ENCODE results near the gene MCRIP2. TPM values are rescaled to one million over a fixed set of nuclear protein-coding genes. Genes with fewer than 3 reads are reported as not detected.
A peak's percentile ranks its signal among the peaks of the same experiment; 100 is the strongest.

The MCRIP2 gene
- total RNA-seq, 1 experiment from 2014 or later, result 56.3 TPM

DNA sequence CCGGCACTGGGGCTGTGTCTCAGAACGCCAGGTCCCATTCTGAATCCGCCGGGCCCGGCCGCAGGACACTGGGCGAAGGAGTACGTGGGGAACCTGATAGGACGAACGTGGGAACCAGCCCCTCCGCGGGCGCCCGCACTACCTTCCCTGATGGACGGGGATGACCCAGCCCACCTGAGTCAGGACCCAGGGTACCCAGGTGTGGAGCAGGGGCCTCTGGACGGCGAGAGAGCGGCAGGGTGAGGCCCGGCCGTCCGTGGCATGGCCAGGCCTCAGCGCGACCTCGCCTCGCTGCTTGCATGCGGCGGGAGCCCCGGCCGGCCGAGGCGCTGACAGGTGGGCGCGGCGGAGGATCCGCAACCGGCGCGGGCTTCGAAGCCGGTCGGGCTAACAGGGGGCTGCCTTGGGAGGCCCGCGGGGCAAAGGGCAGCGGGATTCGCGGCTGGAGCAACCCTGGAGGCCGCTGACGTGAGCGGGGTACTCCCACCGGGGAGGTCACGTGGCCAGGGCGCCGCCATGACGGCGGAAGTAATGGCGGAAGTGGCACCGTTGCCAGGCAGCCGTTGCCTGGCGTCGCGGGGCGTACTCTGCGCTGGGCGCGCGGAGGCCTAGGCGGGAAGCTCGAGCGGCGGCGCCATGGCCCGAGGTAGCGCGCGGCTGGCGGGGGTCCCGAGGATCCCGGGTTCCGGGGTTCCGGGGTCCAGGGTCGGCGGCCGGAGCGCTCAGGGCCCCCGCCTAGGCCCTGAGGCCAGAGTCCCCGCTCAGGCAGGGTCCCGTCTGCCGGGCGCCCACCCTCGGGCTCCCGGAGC is 7.4 kb downstream of the MCRIP2 start, which contains the start of gene WDR90:
TSS of gene WDR90 (plus strand) at position 585 of the 809 bp plus-strand sequence. CDS start at position 637, 52 bp downstream.
- TF ChIP-seq, protein P1, sequence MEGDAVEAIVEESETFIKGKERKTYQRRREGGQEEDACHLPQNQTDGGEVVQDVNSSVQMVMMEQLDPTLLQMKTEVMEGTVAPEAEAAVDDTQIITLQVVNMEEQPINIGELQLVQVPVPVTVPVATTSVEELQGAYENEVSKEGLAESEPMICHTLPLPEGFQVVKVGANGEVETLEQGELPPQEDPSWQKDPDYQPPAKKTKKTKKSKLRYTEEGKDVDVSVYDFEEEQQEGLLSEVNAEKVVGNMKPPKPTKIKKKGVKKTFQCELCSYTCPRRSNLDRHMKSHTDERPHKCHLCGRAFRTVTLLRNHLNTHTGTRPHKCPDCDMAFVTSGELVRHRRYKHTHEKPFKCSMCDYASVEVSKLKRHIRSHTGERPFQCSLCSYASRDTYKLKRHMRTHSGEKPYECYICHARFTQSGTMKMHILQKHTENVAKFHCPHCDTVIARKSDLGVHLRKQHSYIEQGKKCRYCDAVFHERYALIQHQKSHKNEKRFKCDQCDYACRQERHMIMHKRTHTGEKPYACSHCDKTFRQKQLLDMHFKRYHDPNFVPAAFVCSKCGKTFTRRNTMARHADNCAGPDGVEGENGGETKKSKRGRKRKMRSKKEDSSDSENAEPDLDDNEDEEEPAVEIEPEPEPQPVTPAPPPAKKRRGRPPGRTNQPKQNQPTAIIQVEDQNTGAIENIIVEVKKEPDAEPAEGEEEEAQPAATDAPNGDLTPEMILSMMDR (IDR thresholded peaks at IDR 0.05; ENCODE audit: unreplicated experiment), result no peak
- peak; percentile 97 for DNase-seq
- BruUV-seq (replicated peaks), result TSS peak; percentile 76
- no peaks in the 10 kb centered on the region for H3K9me3 Mint-ChIP-seq (ENCODE audit: low read depth, unreplicated experiment)
- H3K4me1 Mint-ChIP-seq (ENCODE audit: low read depth, unreplicated experiment), result peaks cover 23% of the 10 kb centered on the region
- H3K27ac Mint-ChIP-seq (ENCODE audit: unreplicated experiment), result peak within 1 kb of the TSS; percentile 82
- H3K4me3 Mint-ChIP-seq (ENCODE audit: low read depth, unreplicated experiment), result peak within 1 kb of the TSS; percentile 77
- H3K36me3 Mint-ChIP-seq (ENCODE audit: insufficient read depth, unreplicated experiment), result peaks cover 87% of the 10 kb centered on the region
- CTCF ChIA-PET, result interaction anchor here (0.5 to 2.1 kb wide), 6 partner anchors 12 to 77 kb away, joined by 3 to 6 read pairs (median 3); partner anchors contain the start of genes METTL26 and RHOT2
- intact Hi-C loops (cut with micrococcal nuclease; ENCODE audit: unreplicated experiment), result no loop called here
- no peaks in the 10 kb centered on the region for H3K27me3 Mint-ChIP-seq (ENCODE audit: unreplicated experiment)

DNA sequence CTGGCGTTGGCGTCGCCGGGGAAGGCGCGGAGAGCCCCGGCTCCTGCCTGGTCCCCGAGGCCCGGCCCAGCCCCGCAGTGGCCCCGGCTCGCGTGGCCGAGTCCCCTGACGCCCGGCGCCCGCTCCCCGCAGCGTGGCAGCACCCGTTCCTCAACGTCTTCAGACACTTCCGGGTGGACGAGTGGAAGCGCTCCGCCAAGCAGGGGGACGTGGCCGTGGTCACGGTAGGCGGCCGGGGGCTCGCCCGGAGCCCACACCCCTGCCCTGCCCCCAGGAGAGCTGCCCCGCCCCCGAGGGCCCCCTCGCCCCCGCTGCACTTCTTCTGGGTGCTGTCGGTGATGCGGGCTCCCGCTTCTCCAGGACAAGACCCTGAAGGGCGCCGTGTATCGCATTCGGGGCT is 8.0 kb downstream of the MCRIP2 start:
- peak overlapping the region; percentile 47 for H3K27ac Mint-ChIP-seq (ENCODE audit: unreplicated experiment)
- H3K4me3 Mint-ChIP-seq (ENCODE audit: low read depth, unreplicated experiment), result peak overlapping the region; percentile 77
- no peaks in the 10 kb centered on the region for H3K9me3 Mint-ChIP-seq (ENCODE audit: low read depth, unreplicated experiment)
- H3K4me1 Mint-ChIP-seq (ENCODE audit: low read depth, unreplicated experiment), result peaks cover 17% of the 10 kb centered on the region
- H3K27me3 Mint-ChIP-seq (ENCODE audit: unreplicated experiment), result no peaks in the 10 kb centered on the region
- H3K36me3 Mint-ChIP-seq (ENCODE audit: insufficient read depth, unreplicated experiment), result peaks cover 87% of the 10 kb centered on the region
- TSS peak; percentile 21 for BruUV-seq (replicated peaks)
- TF ChIP-seq, protein P1 (IDR thresholded peaks at IDR 0.05; ENCODE audit: unreplicated experiment), result no peak
- DNase-seq, result no peak
- intact Hi-C loops (cut with micrococcal nuclease; ENCODE audit: unreplicated experiment), result no loop called here
- CTCF ChIA-PET, result interaction anchor here (0.5 to 0.9 kb wide), 3 partner anchors 12 to 78 kb away, joined by 3 read pairs; no protein-coding TSS in a partner anchor

DNA sequence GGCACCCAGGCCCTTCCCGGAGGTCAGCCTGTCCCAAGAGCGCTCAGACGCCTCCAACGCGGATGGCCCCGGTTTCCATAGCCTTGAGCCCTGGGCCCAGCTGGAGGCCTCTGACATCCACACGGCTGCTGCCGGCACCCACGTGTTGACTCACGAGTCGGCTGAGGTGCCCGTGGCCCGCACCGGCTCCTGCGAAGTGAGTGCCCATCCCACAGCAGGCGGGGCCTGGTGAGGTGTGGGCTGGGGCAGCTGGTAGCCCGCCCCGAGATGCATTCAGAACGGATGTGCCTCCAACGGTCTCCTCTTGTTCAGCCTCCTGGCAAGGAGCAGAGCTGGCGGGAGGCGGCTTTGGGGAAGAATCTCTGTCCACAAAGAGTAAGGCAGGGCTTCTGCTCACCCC is 10.2 kb downstream of the MCRIP2 start:
- H3K9me3 Mint-ChIP-seq (ENCODE audit: low read depth, unreplicated experiment), result no peaks in the 10 kb centered on the region
- no peak overlapping the region for H3K27ac Mint-ChIP-seq (ENCODE audit: unreplicated experiment)
- no peak for DNase-seq
- H3K27me3 Mint-ChIP-seq (ENCODE audit: unreplicated experiment), result no peaks in the 10 kb centered on the region
- H3K36me3 Mint-ChIP-seq (ENCODE audit: insufficient read depth, unreplicated experiment), result peaks cover 72% of the 10 kb centered on the region
- TF ChIP-seq, protein P1 (IDR thresholded peaks at IDR 0.05; ENCODE audit: unreplicated experiment), result no peak
- H3K4me3 Mint-ChIP-seq (ENCODE audit: low read depth, unreplicated experiment), result no peak overlapping the region
- no peaks in the 10 kb centered on the region for H3K4me1 Mint-ChIP-seq (ENCODE audit: low read depth, unreplicated experiment)
- CTCF ChIA-PET, result no interaction called here
- BruUV-seq (replicated peaks), result no TSS peak
- intact Hi-C loops (cut with micrococcal nuclease; ENCODE audit: unreplicated experiment), result no loop called here

DNA sequence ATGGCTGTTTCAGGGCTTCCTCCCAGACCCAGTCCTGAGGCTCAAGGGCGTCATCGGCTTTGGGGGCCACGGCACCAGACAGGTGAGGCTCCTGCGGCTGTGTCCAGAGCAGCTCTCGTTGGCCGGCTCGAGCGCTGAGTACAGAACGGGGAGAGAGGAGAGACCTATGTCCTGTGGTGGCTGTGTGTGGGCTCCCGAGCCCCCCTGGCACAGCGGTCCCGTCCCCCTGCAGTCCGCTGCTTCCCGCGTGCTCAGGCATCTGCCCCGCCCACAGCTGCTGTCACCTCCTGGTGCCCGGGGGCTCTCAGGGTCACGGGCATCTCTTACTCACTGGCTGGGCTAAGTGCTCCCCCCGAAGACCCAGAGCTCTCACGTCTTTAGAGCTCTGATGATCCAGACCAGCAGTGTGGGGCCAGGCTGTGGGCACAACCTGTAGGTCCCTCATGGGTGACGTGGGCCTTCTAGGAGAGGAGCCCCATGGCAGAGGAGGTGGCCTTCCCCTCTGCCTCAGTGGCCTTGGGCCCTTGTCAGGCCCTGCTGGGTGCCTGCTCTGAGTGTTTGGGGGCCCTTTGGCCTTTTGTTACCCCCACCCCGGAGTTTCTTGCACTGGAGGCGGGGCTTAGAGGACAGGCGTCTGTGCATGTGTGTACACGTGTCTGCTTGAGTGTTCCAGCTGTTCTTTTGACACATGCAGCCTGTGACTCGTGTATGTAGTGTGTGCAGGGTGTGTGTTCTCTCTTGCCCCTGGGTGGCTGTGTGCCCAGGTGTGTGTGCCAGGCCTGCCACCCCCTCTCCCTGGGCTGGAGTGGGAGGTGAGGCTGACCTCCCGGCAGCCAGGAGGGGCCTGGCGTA is 11.1 kb downstream of the MCRIP2 start:
- DNase-seq, result no peak
- CTCF ChIA-PET, result no interaction called here
- TF ChIP-seq, protein P1 (IDR thresholded peaks at IDR 0.05; ENCODE audit: unreplicated experiment), result no peak
- Mint-ChIP-seq H3K27ac (ENCODE audit: unreplicated experiment) (no peak overlapping the region), H3K9me3 (ENCODE audit: low read depth, unreplicated experiment) (no peaks in the 10 kb centered on the region), H3K27me3 (ENCODE audit: unreplicated experiment) (no peaks in the 10 kb centered on the region), H3K4me3 (ENCODE audit: low read depth, unreplicated experiment) (no peak overlapping the region), H3K4me1 (ENCODE audit: low read depth, unreplicated experiment) (no peaks in the 10 kb centered on the region), H3K36me3 (ENCODE audit: insufficient read depth, unreplicated experiment) (peaks cover 66% of the 10 kb centered on the region)
- intact Hi-C loops (cut with micrococcal nuclease; ENCODE audit: unreplicated experiment), result no loop called here
- no TSS peak for BruUV-seq (replicated peaks)
